HG03039 (cell line): ENCODE measurements around the gene KRAS.

ENCODE experiments used
- ATAC-seq: cut with Tn5 transposase; IDR thresholded peaks from one replicate; pipeline ENCODE4 v1.9.1; 2021; ENCODE audit warnings: mild to moderate bottlenecking, moderate library complexity; ENCODE audit not compliant: unreplicated experiment

KRAS gene

DNA sequence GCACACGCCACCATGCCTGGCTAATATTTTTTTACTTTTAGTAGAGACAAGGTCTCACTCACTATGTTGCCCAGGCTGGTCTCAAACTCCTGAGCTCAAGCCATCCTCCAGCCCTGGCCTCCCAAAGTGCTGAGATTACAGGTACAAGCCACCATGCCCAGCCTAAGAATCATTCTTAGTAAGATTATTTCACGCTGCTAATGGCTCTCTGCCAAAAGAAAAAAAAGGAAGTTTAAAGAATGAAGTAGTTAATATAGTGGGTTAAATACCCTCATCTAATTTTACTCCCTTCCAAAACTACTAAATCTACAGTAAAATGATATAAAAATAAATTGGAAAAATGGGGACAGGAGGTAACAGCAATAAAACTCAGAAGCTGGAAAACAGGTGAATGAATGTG lies 53.1 kb downstream of the KRAS start:
- no peak for ATAC-seq

DNA sequence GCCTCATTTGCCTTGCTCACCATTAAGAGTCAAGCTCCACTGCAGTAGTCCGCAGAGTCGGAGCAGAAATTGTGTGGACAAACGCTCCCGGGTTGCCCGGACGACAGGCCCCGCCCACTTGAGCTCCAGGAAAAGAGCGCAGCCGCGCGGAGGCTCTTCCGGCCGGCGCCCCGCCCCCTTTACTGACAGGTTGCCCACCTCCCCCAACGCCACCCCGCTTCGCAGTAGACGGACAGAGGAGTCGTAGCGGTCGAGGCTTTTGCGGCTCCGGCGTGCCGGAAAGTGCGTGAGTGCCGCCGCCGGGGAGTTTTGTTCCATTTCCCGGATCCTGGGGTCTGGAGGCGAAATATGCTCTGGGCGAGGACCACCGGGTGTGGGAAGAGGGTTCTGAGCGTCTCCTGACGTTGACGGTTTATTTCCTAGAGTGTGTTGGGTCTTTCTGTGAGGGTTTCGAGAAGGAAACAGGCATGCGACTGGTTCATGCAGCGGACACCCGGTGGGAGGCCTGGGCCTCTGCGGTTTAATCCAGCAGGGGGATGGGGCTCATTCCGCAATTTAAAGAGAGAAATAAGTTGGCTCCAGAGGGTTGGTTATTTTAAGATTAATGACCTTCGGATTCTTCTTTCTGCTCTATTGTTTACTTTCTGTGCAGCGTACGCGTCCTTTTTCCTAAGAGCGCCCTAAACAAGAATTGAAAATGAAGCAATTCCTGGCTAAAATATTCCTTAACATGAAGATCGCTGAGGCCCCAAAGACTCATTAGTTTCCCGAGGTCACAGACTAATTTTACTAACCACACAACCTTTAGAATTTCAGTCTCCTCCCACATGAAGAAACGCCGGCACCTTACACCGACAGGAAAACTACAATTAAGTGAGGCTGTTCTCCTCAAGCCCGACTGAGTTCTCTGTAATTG lies 55.4 kb downstream of the KRAS start, which contains the start of the genes DNAI7 and ETFRF1:
TSS of gene DNAI7 (minus strand) at position 105 of the 916 bp plus-strand sequence. CDS start at position 23, 82 bp downstream.
TSS of gene ETFRF1 (plus strand) at position 182 of the 916 bp plus-strand sequence. CDS start 8,720 bp downstream, outside the sequence.
- ATAC-seq, result peak; percentile 92

DNA sequence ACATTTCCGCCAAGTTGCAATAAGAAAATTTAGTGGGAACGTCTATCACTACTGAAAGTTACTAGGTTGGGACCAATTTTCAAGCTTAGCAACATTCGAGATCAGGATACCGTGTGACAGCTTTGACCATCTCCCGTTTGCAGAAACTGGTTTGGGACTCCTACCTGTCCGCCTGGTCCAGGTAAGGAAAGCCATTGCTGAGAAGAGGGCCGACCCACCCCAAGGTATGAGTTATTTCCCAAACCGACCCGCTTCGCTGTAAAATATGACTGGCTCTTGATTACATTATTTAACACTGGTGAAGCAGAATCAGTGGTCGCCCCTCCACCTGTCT lies 56.0 kb downstream of the KRAS start:
- no peak for ATAC-seq

DNA sequence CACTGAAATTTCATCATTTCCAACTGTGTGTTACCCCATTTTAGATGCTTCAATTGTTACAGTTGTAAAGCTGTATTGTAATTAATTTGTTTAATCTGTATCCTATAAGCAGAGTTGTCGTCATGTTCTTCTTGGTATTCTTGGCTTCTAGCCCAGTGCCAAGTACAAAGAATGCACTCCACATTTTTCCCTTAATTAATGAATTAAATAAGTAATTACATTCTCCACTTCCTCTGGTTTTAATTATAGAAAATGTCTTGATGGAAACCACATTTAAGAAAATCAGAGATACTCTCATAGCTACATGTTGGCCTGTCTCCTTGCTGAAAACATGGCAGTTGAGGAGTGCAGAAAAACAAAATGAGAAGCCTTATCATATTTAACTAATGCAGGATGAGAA lies 56.5 kb downstream of the KRAS start:
- no peak for ATAC-seq

DNA sequence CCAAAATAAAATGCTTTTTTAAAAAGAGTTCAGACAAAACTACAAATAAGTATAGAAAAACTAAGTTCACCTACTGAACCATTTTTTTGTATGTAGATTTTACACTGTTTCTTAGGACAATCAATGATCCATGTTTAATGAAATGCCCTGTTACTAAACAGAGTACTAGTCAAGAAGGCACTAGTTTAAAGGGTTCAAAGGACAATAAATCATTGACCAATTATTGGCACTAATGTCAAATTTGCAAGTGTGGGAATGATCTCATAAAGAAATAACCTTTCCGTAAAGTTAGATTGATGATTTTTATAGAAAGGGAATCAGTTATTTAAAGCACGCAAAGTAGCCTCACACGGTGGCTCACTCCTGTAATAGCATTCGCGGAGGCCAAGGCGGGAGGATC lies 59.9 kb downstream of the KRAS start:
- no peak for ATAC-seq

DNA sequence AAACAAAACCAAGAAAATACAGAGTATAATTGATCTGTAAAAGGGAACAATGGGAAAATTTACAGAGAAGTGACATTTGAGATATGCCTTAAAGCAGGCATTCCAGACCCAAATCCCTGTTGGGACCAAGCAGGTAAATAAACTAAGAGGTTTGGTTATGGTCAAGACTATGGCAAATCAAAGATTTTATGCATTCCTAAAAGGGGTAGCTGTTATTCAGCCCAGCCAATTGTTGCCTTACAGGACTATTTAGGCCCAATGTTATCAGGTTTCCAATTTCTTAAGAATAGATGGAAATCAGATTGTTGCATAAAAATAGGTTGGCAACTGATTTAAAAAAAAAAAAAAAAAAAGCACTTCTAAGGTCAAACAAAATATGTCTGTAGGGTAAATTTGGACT lies 61.1 kb downstream of the KRAS start:
- ATAC-seq, result no peak

DNA sequence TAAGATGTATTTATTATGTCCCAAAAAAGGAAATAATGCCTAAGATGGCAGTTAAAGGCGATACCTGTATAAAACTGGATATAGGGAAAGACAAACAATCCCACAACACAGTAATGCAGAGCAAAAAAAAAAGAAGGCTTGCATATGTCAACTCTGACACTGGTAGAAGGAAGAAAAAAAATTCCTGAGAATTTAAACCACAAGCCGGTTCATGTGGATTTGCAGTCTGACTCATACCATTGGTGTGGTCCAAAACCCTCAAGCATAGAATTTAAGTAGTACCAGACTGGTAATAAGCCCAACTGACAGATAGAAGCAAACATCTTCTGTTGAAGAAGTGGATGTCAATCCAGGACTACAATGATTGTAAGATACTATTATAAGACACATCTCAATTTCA lies 62.9 kb downstream of the KRAS start:
- no peak for ATAC-seq

DNA sequence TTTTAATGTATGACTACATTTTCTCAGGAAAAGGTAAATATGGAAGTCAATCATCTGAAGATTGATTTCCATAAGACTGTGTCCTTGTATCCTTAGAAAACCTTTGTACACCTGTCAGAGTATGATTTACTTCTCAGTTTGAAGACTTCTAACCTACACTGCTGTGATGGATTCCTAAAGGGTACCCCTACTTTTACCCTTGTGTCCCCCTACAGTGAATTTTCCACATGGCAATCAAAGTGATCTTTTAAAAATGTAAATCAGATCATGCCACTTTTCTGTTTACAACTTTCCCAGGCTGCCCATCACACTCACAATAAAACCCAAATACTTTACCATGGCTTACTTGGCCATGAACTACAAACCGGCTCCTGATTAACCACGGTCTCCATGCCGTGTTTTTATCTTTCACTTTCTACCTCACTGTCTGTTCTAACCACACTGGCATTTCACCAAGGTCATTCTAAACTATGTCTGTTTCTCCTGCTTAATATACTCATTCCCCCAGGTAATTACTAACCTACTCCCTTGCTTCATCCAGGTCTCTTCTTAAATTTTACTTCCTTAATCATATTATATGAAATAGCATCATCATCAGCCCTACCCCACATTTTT lies 63.8 kb downstream of the KRAS start:
- peak; percentile 84 for ATAC-seq

DNA sequence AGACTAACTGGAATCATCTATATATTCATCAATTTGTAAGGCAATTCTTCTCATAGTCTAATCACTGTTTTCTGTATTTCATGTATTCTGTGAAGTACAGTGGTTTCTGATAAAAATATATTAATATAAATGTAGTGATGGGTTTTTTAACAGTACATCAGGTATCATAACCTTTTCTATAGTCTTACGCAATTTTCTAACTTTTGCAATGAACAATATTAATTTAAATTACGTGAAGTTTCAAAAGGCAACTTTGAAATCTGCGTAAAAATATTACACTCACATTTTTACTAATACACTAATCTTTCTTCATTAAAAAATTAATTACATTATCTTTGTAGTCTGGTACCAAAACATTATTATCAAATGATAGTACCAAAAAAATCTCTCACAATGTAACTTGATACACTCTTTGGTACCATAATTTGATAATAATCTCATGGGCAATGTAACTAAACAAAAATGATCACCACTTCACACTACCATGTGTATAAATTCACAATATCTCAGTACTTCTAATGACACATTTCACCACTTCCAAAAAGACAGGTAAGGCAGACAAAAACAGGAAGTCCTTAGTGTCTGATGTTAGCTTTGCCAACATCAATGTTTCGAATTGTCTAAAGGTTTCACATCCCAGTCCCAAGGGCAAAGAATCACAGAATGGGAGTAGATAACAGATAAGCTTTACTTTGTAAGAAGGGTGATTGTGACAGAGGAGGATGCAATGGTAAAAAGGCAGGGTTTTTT lies 64.5 kb downstream of the KRAS start:
- no peak for ATAC-seq

DNA sequence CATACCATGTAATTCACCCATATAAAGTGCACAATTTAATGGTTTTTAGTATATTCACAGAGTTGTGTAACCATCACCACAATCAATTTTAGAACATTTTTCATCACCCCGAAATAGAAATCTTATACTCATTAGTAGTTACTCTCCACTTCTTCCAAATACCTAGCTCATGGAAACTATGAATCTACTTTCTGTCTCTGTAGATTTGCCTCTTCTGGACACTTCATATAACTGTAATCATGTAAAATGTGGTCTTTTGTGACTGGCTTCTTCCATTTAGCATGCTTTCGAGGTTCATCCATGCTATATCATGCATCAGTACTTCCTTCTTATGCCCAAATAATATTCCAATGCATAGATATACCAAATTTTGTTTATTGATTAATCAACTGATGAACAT lies 66.6 kb downstream of the KRAS start:
- no peak for ATAC-seq

DNA sequence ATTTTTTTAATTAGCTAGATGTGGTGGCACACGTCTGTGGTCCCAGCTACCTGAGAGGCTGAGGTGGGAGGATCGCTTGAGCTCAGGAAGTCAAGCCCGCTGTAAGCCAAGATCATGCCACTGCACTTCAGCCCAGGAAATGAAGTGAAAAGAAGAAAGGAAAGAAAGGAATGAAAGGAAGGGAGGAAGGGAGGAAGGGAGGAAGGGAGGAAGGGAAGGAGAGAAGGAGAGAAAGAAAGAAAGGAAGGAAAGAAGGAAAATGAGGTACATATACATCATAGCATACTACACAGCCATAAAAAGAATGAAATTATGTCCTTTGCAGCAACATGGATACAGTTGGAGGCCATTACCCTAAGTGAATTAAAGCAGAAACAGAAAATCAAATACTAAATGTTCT lies 68.0 kb downstream of the KRAS start:
- ATAC-seq, result no peak

DNA sequence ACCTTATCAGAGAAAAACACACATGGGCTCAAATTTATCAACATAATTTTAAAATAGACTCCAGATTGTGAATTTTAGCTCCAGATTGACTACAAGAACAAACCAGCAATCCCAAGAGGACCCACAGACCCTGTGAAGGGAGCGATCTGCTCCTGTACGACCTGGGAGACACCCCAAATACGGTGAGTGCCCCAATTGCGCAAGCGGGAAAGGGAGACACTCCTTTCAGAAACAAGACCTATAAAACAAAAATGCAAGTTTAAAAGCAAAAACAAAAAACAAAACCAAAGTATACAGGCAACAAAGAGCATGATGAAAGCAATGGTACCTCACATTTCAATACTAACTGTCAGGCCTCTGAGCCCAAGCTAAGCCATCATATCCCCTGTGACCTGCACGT lies 87.9 kb downstream of the KRAS start:
- ATAC-seq, result no peak

DNA sequence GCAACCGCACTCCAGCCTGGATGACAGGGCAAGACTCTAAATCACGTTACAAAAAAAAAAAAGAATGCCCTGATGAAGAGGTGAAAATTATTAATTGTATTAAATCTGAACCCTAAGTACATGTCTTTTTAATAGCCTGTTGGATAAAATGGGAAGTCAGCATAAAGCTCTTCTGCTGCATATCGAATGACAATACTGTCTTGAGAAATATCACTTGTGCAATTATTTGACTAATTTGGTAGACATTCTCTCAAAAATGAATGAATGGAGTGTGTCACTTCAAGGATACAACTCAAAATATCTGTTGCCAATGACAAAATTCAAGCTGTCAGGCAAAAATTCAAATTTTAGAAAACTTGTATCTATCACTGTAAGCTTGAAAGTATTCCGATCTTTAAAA lies 94.7 kb downstream of the KRAS start:
- no peak for ATAC-seq

DNA sequence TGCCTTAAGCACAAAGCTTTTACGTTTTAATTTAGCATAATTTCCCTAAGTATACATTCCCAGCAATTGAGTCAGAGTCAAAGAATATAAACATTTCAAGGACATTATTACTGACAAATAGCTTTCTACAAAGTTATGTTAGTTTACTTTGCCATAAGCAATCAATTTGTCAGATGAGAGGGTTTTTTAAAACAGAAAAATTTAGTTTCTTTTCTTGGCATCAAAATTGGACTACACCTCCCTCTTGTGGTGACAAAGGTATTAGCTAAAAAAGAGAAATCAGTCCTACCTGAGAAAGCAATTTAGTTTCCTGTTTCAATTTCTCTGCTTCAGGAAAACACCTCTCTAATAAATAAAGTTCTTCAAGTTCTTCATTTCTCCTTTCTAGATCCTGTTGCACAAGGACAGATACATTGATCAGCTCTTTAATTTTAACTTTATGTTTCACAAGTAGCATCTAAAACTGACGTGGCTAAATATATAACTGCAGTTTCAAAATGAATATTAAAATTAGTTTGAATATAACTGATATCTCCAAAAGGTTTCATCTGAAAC lies 95.6 kb downstream of the KRAS start:
- peak; percentile 50 for ATAC-seq
